SK-N-SH treated with all-trans-retinoic acid at 6 μM for 48 hours (cell line): ENCODE data around the gene MRGPRE.

ENCODE experiments used
- ATAC-seq: fragments of 200-7000 bp; cut with Tn5 transposase; 3 replicates; pipeline ENCODE4 v1.9.1; 2020; ENCODE audit warnings: mild to moderate bottlenecking, moderate library complexity
- BACH2 ChIP-seq: fragments of 250-450 bp; sonication (Bioruptor Pico); IDR thresholded peaks from 2 replicates; pipeline ENCODE4 v1.9.0; 2021; ENCODE audit warnings: mild to moderate bottlenecking, borderline replicate concordance
- CREB5 ChIP-seq: fragments of 250-450 bp; sonication (Bioruptor Pico); IDR thresholded peaks from 2 replicates; pipeline ENCODE4 v1.5.1; 2020; ENCODE audit warnings: low read depth, mild to moderate bottlenecking, moderate library complexity
- CSDC2 ChIP-seq: fragments of 250-450 bp; sonication (Bioruptor Pico); IDR thresholded peaks from 2 replicates; pipeline ENCODE4 v1.5.0; 2020; ENCODE audit warnings: mild to moderate bottlenecking, moderate library complexity
- CSRNP3 ChIP-seq: fragments of 250-450 bp; sonication (Bioruptor Pico); IDR thresholded peaks from 2 replicates; pipeline ENCODE4 v1.5.1; 2021; ENCODE audit warnings: mild to moderate bottlenecking, moderate library complexity
- ESRRG ChIP-seq: fragments of 250-450 bp; sonication (Bioruptor Pico); IDR thresholded peaks from 2 replicates; pipeline ENCODE4 v1.6.1; 2021; ENCODE audit warnings: mild to moderate bottlenecking
- GLIS3 ChIP-seq: fragments of 250-450 bp; sonication (Bioruptor Pico); IDR thresholded peaks from 2 replicates; pipeline ENCODE4 v1.5.0; 2020; ENCODE audit warnings: mild to moderate bottlenecking, moderate library complexity
- OSR1 ChIP-seq: fragments of 250-450 bp; sonication (Bioruptor Pico); IDR thresholded peaks from 2 replicates; pipeline ENCODE4 v1.8.0; 2022; ENCODE audit warnings: moderate library complexity, mild to moderate bottlenecking, inconsistent platforms
- PATZ1 ChIP-seq: fragments of 250-450 bp; sonication (Bioruptor Pico); IDR thresholded peaks from 2 replicates; pipeline ENCODE4 v1.8.0; 2020; ENCODE audit warnings: mild to moderate bottlenecking, moderate library complexity, borderline replicate concordance
- POU6F1 ChIP-seq: fragments of 250-450 bp; sonication (Bioruptor Pico); IDR thresholded peaks from 2 replicates; pipeline ENCODE4 v1.8.0; 2021; ENCODE audit warnings: low read depth, mild to moderate bottlenecking, moderate library complexity, borderline replicate concordance
- RARB ChIP-seq: fragments of 250-450 bp; sonication (Bioruptor Pico); IDR thresholded peaks from 2 replicates; pipeline ENCODE4 v1.8.0; 2021; ENCODE audit warnings: mild to moderate bottlenecking, moderate library complexity
- SNAI2 ChIP-seq: fragments of 250-450 bp; sonication (Bioruptor Pico); IDR thresholded peaks from 2 replicates; pipeline ENCODE4 v1.5.0; 2020; ENCODE audit warnings: mild to moderate bottlenecking, moderate library complexity
- TCF4 ChIP-seq: fragments of 250-450 bp; sonication (Bioruptor Pico); IDR thresholded peaks from 2 replicates; pipeline ENCODE4 v1.8.0; 2021; ENCODE audit warnings: mild to moderate bottlenecking, moderate library complexity, borderline replicate concordance
- TOX ChIP-seq: fragments of 250-450 bp; sonication (Bioruptor Pico); IDR thresholded peaks from 2 replicates; pipeline ENCODE4 v1.8.0; 2021; ENCODE audit warnings: mild to moderate bottlenecking, moderate library complexity, borderline replicate concordance
- TSHZ2 ChIP-seq: fragments of 250-450 bp; sonication (Bioruptor Pico); IDR thresholded peaks from 2 replicates; pipeline ENCODE4 v1.5.0; 2020; ENCODE audit warnings: mild to moderate bottlenecking, moderate library complexity
- ZC3H10 ChIP-seq: fragments of 250-450 bp; sonication (Bioruptor Pico); IDR thresholded peaks from 2 replicates; pipeline ENCODE4 v1.5.1; 2021; ENCODE audit warnings: mild to moderate bottlenecking, moderate library complexity
- ZFP3 ChIP-seq: fragments of 250-450 bp; sonication (Bioruptor Pico); IDR thresholded peaks from 2 replicates; pipeline ENCODE4 v1.5.0; 2020; ENCODE audit warnings: mild to moderate bottlenecking, moderate library complexity
- ZFP30 ChIP-seq: fragments of 450-650 bp; formaldehyde crosslinking; IDR thresholded peaks from 2 replicates; pipeline ENCODE4 v1.5.0; 2022; ENCODE audit warnings: mild to moderate bottlenecking, moderate library complexity
- ZNF565 ChIP-seq: fragments of 450-650 bp; formaldehyde crosslinking; conservative IDR thresholded peaks from 2 replicates; pipeline ENCODE4 v1.5.0; 2020; ENCODE audit warnings: low read depth, mild to moderate bottlenecking, moderate library complexity
- ZNF70 ChIP-seq: fragments of 450-650 bp; formaldehyde crosslinking; IDR thresholded peaks from 2 replicates; pipeline ENCODE4 v1.5.0; 2020; ENCODE audit warnings: mild to moderate bottlenecking, moderate library complexity
- ZNF8 ChIP-seq: fragments of 450-650 bp; formaldehyde crosslinking; IDR thresholded peaks from 2 replicates; pipeline ENCODE4 v1.5.0; 2020; ENCODE audit warnings: mild to moderate bottlenecking, moderate library complexity

Gene MRGPRE

GRCh38 chr11:3226846-3227567, 5.2 kb downstream of the MRGPRE start:
- no peak for ATAC-seq
- TF ChIP-seq TOX (no peak), BACH2 (CRISPR knock-in tag) (no peak), GLIS3 (CRISPR knock-in tag) (no peak), OSR1 (no peak), TCF4 (CRISPR knock-in tag) (no peak), ZFP3 (CRISPR knock-in tag) (no peak), SNAI2 (CRISPR knock-in tag) (no peak), CSRNP3 (CRISPR knock-in tag) (no peak), RARB (CRISPR knock-in tag) (no peak), ESRRG (CRISPR knock-in tag) (no peak)

- TF ChIP-seq ZNF565 (CRISPR knock-in tag) (no peak), ZNF8 (CRISPR knock-in tag) (no peak), TOX (no peak), ZNF70 (CRISPR knock-in tag) (no peak), TSHZ2 (CRISPR knock-in tag) (no peak), CSDC2 (CRISPR knock-in tag) (no peak), ZC3H10 (no peak), PATZ1 (CRISPR knock-in tag) (no peak), CSRNP3 (CRISPR knock-in tag) (no peak), TCF4 (CRISPR knock-in tag) (no peak), SNAI2 (CRISPR knock-in tag) (no peak), ZFP3 (CRISPR knock-in tag) (no peak)
- TF ChIP-seq, all 23 proteins: peak for 0
- no peak for ATAC-seq
Measured at GRCh38 chr11:3225826-3226750, 6.1 kb downstream of the MRGPRE start.

- no peak for TF ChIP-seq TCF4 (CRISPR knock-in tag)
- TF ChIP-seq ZNF565 (CRISPR knock-in tag): no peak
- no peak for TF ChIP-seq RARB (CRISPR knock-in tag)
- no peak for TF ChIP-seq ZFP30
- no peak for TF ChIP-seq ZNF70 (CRISPR knock-in tag)
- TF ChIP-seq ZC3H10: no peak
- no peak for TF ChIP-seq TOX
- no peak for TF ChIP-seq ZNF8 (CRISPR knock-in tag)
- no peak for TF ChIP-seq ZFP3 (CRISPR knock-in tag)
- TF ChIP-seq PATZ1 (CRISPR knock-in tag): no peak
- TF ChIP-seq CREB5 (CRISPR knock-in tag): no peak
- TF ChIP-seq OSR1: no peak
- TF ChIP-seq GLIS3 (CRISPR knock-in tag): no peak
- TF ChIP-seq ESRRG (CRISPR knock-in tag): no peak
- TF ChIP-seq POU6F1 (CRISPR knock-in tag): no peak
- ATAC-seq: no peak
Measured at GRCh38 chr11:3225159-3225758, 7.0 kb downstream of the MRGPRE start.
